Liver (tissue), 9 donors: Measurements from ENCODE around the gene SCAMP5. TPM values are rescaled to one million over a fixed set of nuclear protein-coding genes. Genes with fewer than 3 reads are reported as not detected.

Source experiments
- DNase-seq: peaks from one replicate; pipeline ENCODE4 v3.0.0-alpha.2; 2017; ENCODE audit warnings: low spot score
- H3K27ac ChIP-seq, 2 donors: one replicate each; pipeline ENCODE4 v1.7.0; 2013; ENCODE audit warnings: inconsistent platforms in 2 of 2, low read length in 2 of 2, control low read depth in 1 of 2, low read depth in 1 of 2, mild to moderate bottlenecking in 1 of 2
- H3K27me3 ChIP-seq, 4 donors: one replicate each; pipeline versions ENCODE4 v1.6.1 to v1.7.0; 2013; ENCODE audit warnings: low read length in 3 of 4, inconsistent platforms in 1 of 4, mild to moderate bottlenecking in 1 of 4, moderate library complexity in 1 of 4; ENCODE audit not compliant: control insufficient read depth in 4 of 4, insufficient read depth in 4 of 4
- H3K36me3 ChIP-seq, 4 donors: one replicate each; pipeline versions ENCODE4 v1.6.1 to v1.7.0; 2013; ENCODE audit warnings: low read length in 3 of 4, mild to moderate bottlenecking in 3 of 4, low read depth in 1 of 4, moderate library complexity in 1 of 4; ENCODE audit not compliant: control insufficient read depth in 4 of 4, insufficient read depth in 3 of 4
- H3K4me1 ChIP-seq, 4 donors: one replicate each; pipeline versions ENCODE4 v1.6.1 to v1.7.0; 2013; ENCODE audit warnings: low read length in 3 of 4, mild to moderate bottlenecking in 3 of 4, moderate library complexity in 1 of 4; ENCODE audit not compliant: control insufficient read depth in 4 of 4, insufficient read depth in 4 of 4
- H3K4me3 ChIP-seq, 3 donors: one replicate each; pipeline versions ENCODE4 v1.6.1 to v1.7.0; 2013; ENCODE audit warnings: low read length in 3 of 3, control low read depth in 1 of 3, low read depth in 1 of 3, mild to moderate bottlenecking in 1 of 3
- H3K9ac ChIP-seq, 2 donors: one replicate each; pipeline ENCODE4 v1.7.0; 2013; ENCODE audit warnings: low read length in 2 of 2, mild to moderate bottlenecking in 2 of 2, moderate library complexity in 2 of 2, control low read depth in 1 of 2, low read depth in 1 of 2
- H3K9me3 ChIP-seq, 4 donors: one replicate each; pipeline versions ENCODE4 v1.6.1 to v1.7.0; 2013; ENCODE audit warnings: low read length in 3 of 4; ENCODE audit not compliant: control insufficient read depth in 4 of 4
- ATF3 ChIP-seq: IDR thresholded peaks from 2 replicates; pipeline ENCODE4 v1.6.1; 2016; ENCODE audit warnings: antibody characterized with exemption
- EGR1 ChIP-seq, 2 donors: IDR thresholded peaks; 2 replicates each; pipeline ENCODE4 v1.6.1; 2016 to 2018; ENCODE audit warnings: antibody characterized with exemption in 2 of 2, low read depth in 2 of 2
- FOXA2 ChIP-seq: IDR thresholded peaks from 2 replicates; pipeline ENCODE4 v1.6.1; 2016; ENCODE audit warnings: antibody characterized with exemption
- GABPA ChIP-seq, 2 donors: IDR thresholded peaks in 1 of 2; conservative IDR thresholded peaks in 1 of 2; 2 replicates each; pipeline ENCODE4 v1.6.1; 2016; ENCODE audit warnings: antibody characterized with exemption in 2 of 2, mild to moderate bottlenecking in 1 of 2, moderate library complexity in 1 of 2
- HNF4A ChIP-seq, 2 donors: conservative IDR thresholded peaks; 2 replicates each; pipeline ENCODE4 v1.6.1; 2016; ENCODE audit warnings: antibody characterized with exemption in 2 of 2, mild to moderate bottlenecking in 2 of 2
- MAX ChIP-seq: IDR thresholded peaks from 2 replicates; pipeline ENCODE4 v1.6.1; 2016; ENCODE audit warnings: antibody characterized with exemption
- REST ChIP-seq: IDR thresholded peaks from 2 replicates; pipeline ENCODE4 v1.6.1; 2016; ENCODE audit warnings: antibody characterized with exemption, mild to moderate bottlenecking
- TAF1 ChIP-seq: conservative IDR thresholded peaks from 2 replicates; pipeline ENCODE4 v1.6.1; 2016; ENCODE audit warnings: antibody characterized with exemption, mild to moderate bottlenecking
- YY1 ChIP-seq: IDR thresholded peaks from 2 replicates; pipeline ENCODE4 v1.6.1; 2016; ENCODE audit warnings: antibody characterized with exemption, mild to moderate bottlenecking
- ZBTB33 ChIP-seq: IDR thresholded peaks from 2 replicates; pipeline ENCODE4 v1.6.1; 2016; ENCODE audit warnings: antibody characterized with exemption
- WGBS: extraction: QIAGEN DNeasy Blood & Tissue Kit; methylation state at CpG from one replicate; pipeline ENCODE4 v1.1.7; 2013; 5-methylcytosine and 5-hydroxymethylcytosine counted together
- polyA plus RNA-seq, 2 donors: library from polyadenylated mRNA; stranded (reverse) in 1 of 2; unstranded in 1 of 2; fragments of 200-250 nt in 1 of 2; fragments of >200 nt in 1 of 2; fragmentation: Nextera tagmentation in 1 of 2; extraction: Ambion mirVana in 1 of 2; gene quantifications; one replicate each; pipeline versions ENCODE4 v1.2.1 to v1.2.3, GENCODE V29; 2013 to 2015
- total RNA-seq, 2 donors: library from RNA; depleted of rRNA; stranded (reverse); fragments of >200 nt; gene quantifications; one replicate each; pipeline ENCODE4 v1.2.3, GENCODE V29; 2014
- donor health status: healthy.
- donor health status: healthy.
- donor health status: healthy.
- donor health status: healthy.
- donor health status: healthy.

Gene SCAMP5
- total and polyA plus RNA-seq, 4 donors: 0.50 to 7.5 (median 5.7) TPM

GRCh38 chr15:75021341-75021740 is 26.0 kb downstream of the SCAMP5 start:
- 88% methylated on average over 8 of the region's 8 CpGs for WGBS
- Histone ChIP-seq H3K27ac (no peak overlapping the region), H3K9me3 (no peaks in the 10 kb centered on the region), H3K27me3 (no peaks in the 10 kb centered on the region), H3K4me3 (no peak overlapping the region), H3K4me1 (peaks cover 0 to 26% (median 14%) of the 10 kb centered on the region in 4 donors), H3K36me3 (no peaks in the 10 kb centered on the region), H3K9ac (no peak overlapping the region)
- no peak for TF ChIP-seq REST
- TF ChIP-seq YY1: no peak
- TF ChIP-seq ZBTB33: no peak
- TF ChIP-seq ATF3: no peak
- no peak for TF ChIP-seq EGR1 (IDR thresholded peaks at IDR 0.05; ENCODE audit: low read depth in 2 of 2)
- no peak for TF ChIP-seq FOXA2
- DNase-seq: no peak

- Histone ChIP-seq H3K36me3 (no peaks in the 10 kb centered on the region), H3K9me3 (no peaks in the 10 kb centered on the region), H3K27ac (no peak overlapping the region), H3K9ac (no peak overlapping the region), H3K27me3 (no peaks in the 10 kb centered on the region), H3K4me3 (no peak overlapping the region), H3K4me1 (peaks cover 0 to 26% (median 14%) of the 10 kb centered on the region in 4 donors)
- WGBS: 93% methylated on average over 2 of the region's 2 CpGs
- no peak for DNase-seq
- TF ChIP-seq GABPA (IDR thresholded peaks at IDR 0.05 in 1 of 2, conservative IDR thresholded peaks at IDR 0.05 in 1 of 2): no peak
- no peak for TF ChIP-seq ZBTB33
- no peak for TF ChIP-seq REST
- no peak for TF ChIP-seq MAX
- no peak for TF ChIP-seq EGR1 (IDR thresholded peaks at IDR 0.05; ENCODE audit: low read depth in 2 of 2)
- no peak for TF ChIP-seq FOXA2
- no peak for TF ChIP-seq HNF4A (conservative IDR thresholded peaks at IDR 0.05)
- no peak for TF ChIP-seq TAF1
Observed at GRCh38 chr15:75022783-75023180, 27.4 kb downstream of the SCAMP5 start.
